HCT116 (cell line): ENCODE measurements around the gene SLC5A3.

ENCODE experiments used
- CEBPB ChIP-seq: IDR thresholded peaks from 2 replicates; pipeline ENCODE4 v1.6.1; 2012; ENCODE audit warnings: low read depth
- EGR1 ChIP-seq: IDR thresholded peaks from 2 replicates; pipeline ENCODE4 v1.6.1; 2012; ENCODE audit warnings: low read depth
- EZH2 ChIP-seq: fragments of 200-600 bp; sonication (generic); IDR thresholded peaks from 2 replicates; pipeline ENCODE4 v1.6.1; 2017; ENCODE audit warnings: antibody characterized with exemption, mixed run types
- RAD21 ChIP-seq: IDR thresholded peaks from 2 replicates; pipeline ENCODE4 v1.6.1; 2012; ENCODE audit warnings: low read depth, mild to moderate bottlenecking
- SIN3A ChIP-seq: IDR thresholded peaks from 2 replicates; pipeline ENCODE4 v1.6.1; 2012; ENCODE audit warnings: low read depth
- SRF ChIP-seq: IDR thresholded peaks from 2 replicates; pipeline ENCODE4 v1.6.1; 2012; ENCODE audit warnings: low read depth
- ZNF274 ChIP-seq: fragments of 200-500 bp; sonication (Bioruptor generic); IDR thresholded peaks from 2 replicates; pipeline ENCODE4 v1.6.1; 2014; ENCODE audit warnings: mild to moderate bottlenecking, low read depth, low read length, inconsistent platforms
- TF ChIP-seq, protein P1 (sequence below), 3 experiments: fragments of 200-600 bp in 1 of 3; sonication (generic) in 1 of 3; IDR thresholded peaks in 2 of 3; conservative IDR thresholded peaks in 1 of 3; 2 replicates each; pipeline ENCODE4 v1.5.1; 2012 to 2017; ENCODE audit warnings: low read depth in 2 of 3, low read length in 2 of 3, antibody characterized with exemption in 1 of 3, borderline replicate concordance in 1 of 3, control low read depth in 1 of 3, mild to moderate bottlenecking in 1 of 3, mixed read lengths in 1 of 3, mixed run types in 1 of 3, moderate library complexity in 1 of 3; ENCODE audit not compliant: insufficient read depth in 1 of 3

GRCh38 chr21:34094949-34095348, 21.6 kb downstream of the SLC5A3 start:
- TF ChIP-seq, protein P1, sequence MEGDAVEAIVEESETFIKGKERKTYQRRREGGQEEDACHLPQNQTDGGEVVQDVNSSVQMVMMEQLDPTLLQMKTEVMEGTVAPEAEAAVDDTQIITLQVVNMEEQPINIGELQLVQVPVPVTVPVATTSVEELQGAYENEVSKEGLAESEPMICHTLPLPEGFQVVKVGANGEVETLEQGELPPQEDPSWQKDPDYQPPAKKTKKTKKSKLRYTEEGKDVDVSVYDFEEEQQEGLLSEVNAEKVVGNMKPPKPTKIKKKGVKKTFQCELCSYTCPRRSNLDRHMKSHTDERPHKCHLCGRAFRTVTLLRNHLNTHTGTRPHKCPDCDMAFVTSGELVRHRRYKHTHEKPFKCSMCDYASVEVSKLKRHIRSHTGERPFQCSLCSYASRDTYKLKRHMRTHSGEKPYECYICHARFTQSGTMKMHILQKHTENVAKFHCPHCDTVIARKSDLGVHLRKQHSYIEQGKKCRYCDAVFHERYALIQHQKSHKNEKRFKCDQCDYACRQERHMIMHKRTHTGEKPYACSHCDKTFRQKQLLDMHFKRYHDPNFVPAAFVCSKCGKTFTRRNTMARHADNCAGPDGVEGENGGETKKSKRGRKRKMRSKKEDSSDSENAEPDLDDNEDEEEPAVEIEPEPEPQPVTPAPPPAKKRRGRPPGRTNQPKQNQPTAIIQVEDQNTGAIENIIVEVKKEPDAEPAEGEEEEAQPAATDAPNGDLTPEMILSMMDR (IDR thresholded peaks at IDR 0.05 in 2 of 3, conservative IDR thresholded peaks at IDR 0.05 in 1 of 3; ENCODE audit: borderline replicate concordance in 1 of 3, insufficient read depth in 1 of 3, low read depth in 2 of 3, low read length in 2 of 3): no peak
- TF ChIP-seq ZNF274: no peak
- no peak for TF ChIP-seq SRF
- no peak for TF ChIP-seq EZH2
- no peak for TF ChIP-seq EGR1
- no peak for TF ChIP-seq CEBPB
- no peak for TF ChIP-seq RAD21
- TF ChIP-seq SIN3A: no peak
